SK-N-MC (cell line): Measurements from ENCODE around the gene IFT122.

Source experiments
- EZH2 ChIP-seq: fragments of 200-600 bp; sonication (generic); IDR thresholded peaks from one replicate; pipeline ENCODE4 v1.6.1; 2017; ENCODE audit warnings: antibody characterized with exemption
- FOXP2 ChIP-seq: optimal IDR thresholded peaks from 2 replicates; pipeline ENCODE3; 2011; ENCODE audit warnings: mild to moderate bottlenecking, moderate library complexity; ENCODE audit not compliant: insufficient read depth; ENCODE audit errors: extremely low read length, control extremely low read depth
- POLR2AphosphoS5 ChIP-seq: IDR thresholded peaks from 2 replicates; pipeline ENCODE4 v1.6.1; 2012; ENCODE audit warnings: mild to moderate bottlenecking, low read depth, low read length, borderline replicate concordance

- TF ChIP-seq POLR2AphosphoS5: no peak
- TF ChIP-seq EZH2: no peak
- TF ChIP-seq FOXP2: no peak
Measured at GRCh38 chr3:129487183-129487867, 47.3 kb downstream of the IFT122 start.
